ENCODE results near the gene RC3H1.
A peak's percentile ranks its signal among the peaks of the same experiment; 100 is the strongest.
"Not testable (repeated sequence)": the region's sequence is repeated elsewhere in the genome, so short reads cannot be mapped to it uniquely, and the experiment has no call there.

Gene RC3H1

DNA sequence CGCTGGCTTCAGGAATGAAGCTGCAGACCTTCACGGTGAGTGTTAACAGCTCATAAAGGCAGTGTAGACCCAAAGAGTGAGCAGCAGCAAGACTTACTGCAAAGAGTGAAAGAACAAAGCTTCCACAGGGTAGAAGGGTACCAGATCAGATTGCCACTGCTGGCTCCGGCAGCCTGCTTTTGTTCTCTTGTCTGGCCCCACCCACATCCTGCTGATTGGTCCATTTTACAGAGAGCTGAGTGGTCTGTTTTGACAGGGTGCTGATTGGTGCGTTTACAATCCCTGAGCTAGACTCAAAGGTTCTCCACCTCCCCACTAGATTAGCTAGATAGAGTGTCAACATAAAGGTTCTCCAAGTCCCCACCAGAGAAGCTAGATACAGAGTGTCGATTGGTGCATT is 33.6 kb upstream of the RC3H1 start:
- DNase-seq; CTCF ChIA-PET; H3K4me1 ChIP-seq (ENCODE audit: control extremely low read depth in 1 of 4, control insufficient read depth in 4 of 4, insufficient read depth in 4 of 4, low read length in 3 of 4); H3K27me3 ChIP-seq (replicated peaks in 2 of 5; ENCODE audit: control insufficient read depth in 4 of 5, insufficient read depth in 5 of 5, low read length in 4 of 5); H3K36me3 ChIP-seq (ENCODE audit: control insufficient read depth in 4 of 4, insufficient read depth in 4 of 4, low read length in 3 of 4); POLR2A ChIA-PET; H3K27ac ChIP-seq (ENCODE audit: insufficient read depth in 1 of 2, low read depth in 1 of 2, low read length in 2 of 2, poor library complexity in 1 of 2, severe bottlenecking in 2 of 2); H3K9me3 ChIP-seq (ENCODE audit: control extremely low read depth in 1 of 5, control insufficient read depth in 4 of 5, insufficient read depth in 2 of 5, low read depth in 1 of 5, low read length in 4 of 5); H3K4me3 ChIP-seq (ENCODE audit: control insufficient read depth in 1 of 7, extremely low read depth in 1 of 7, insufficient read depth in 4 of 7, low read depth in 2 of 7, low read length in 6 of 7): not testable (repeated sequence)
- 97% methylated on average over 5 of the region's 5 CpGs for WGBS (ENCODE audit: insufficient coverage)

DNA sequence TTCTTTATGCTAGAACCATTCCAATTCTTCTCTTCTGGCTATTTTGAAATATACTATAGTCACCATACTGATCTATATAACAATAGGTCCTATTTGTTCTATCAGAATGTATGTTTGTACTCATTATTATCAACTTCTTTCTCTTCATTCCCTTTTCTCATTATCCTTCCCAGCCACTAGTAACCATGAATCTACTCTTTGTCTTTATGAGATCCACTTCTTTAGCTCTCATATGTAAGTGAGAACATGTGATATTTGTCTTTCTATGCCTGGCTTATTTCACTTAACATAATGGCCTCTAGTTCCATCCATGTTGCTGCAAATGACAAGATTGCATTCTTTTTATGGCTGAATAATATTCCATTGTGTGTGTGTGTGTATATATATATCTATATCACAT is 31.7 kb upstream of the RC3H1 start:
- H3K4me1 ChIP-seq (ENCODE audit: control extremely low read depth in 1 of 4, control insufficient read depth in 4 of 4, insufficient read depth in 4 of 4, low read length in 3 of 4) = no peaks in the 10 kb centered on the region
- H3K4me3 ChIP-seq (ENCODE audit: control insufficient read depth in 1 of 7, extremely low read depth in 1 of 7, insufficient read depth in 4 of 7, low read depth in 2 of 7, low read length in 6 of 7) = no peak overlapping the region
- POLR2A ChIA-PET = interaction anchor here (0.7 kb wide), 1 partner anchor 193 kb away, joined by 5 read pairs; no protein-coding TSS in a partner anchor
- DNase-seq = no peak
- no peaks in the 10 kb centered on the region for H3K36me3 ChIP-seq (ENCODE audit: control insufficient read depth in 4 of 4, insufficient read depth in 4 of 4, low read length in 3 of 4)
- no peaks in the 10 kb centered on the region for H3K9me3 ChIP-seq (ENCODE audit: control extremely low read depth in 1 of 5, control insufficient read depth in 4 of 5, insufficient read depth in 2 of 5, low read depth in 1 of 5, low read length in 4 of 5)
- CTCF ChIA-PET = no interaction called here
- no peak overlapping the region for H3K27ac ChIP-seq (ENCODE audit: insufficient read depth in 1 of 2, low read depth in 1 of 2, low read length in 2 of 2, poor library complexity in 1 of 2, severe bottlenecking in 2 of 2)
- no peaks in the 10 kb centered on the region for H3K27me3 ChIP-seq (replicated peaks in 2 of 5; ENCODE audit: control insufficient read depth in 4 of 5, insufficient read depth in 5 of 5, low read length in 4 of 5)

DNA sequence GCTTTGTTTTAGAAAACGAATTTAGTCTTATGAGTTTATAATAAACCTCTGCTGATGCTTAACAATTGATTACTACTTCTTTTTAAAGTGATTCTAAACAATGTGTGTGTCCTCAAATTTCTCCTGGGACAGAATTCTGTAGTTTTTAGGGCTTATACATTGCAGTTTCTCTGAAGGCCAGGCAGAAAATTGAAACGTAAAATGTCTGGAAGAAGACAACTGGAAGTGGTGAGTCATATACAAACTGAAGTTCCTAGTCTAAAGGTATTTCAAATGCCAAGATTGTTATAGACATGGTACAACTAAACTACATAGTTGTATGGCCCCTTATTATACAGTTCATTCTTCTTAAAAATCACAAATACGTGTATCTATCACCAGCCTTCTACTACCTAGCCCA is 30.5 kb upstream of the RC3H1 start:
- DNase-seq = no peak
- POLR2A ChIA-PET = interaction anchor here (1.0 kb wide), 1 partner anchor 11 kb away, joined by 4 read pairs; no protein-coding TSS in a partner anchor
- no peaks in the 10 kb centered on the region for H3K36me3 ChIP-seq (ENCODE audit: control insufficient read depth in 4 of 4, insufficient read depth in 4 of 4, low read length in 3 of 4)
- CTCF ChIA-PET = no interaction called here
- no peaks in the 10 kb centered on the region for H3K9me3 ChIP-seq (ENCODE audit: control extremely low read depth in 1 of 5, control insufficient read depth in 4 of 5, insufficient read depth in 2 of 5, low read depth in 1 of 5, low read length in 4 of 5)
- WGBS (ENCODE audit: insufficient coverage) = no CpG with 5 or more reads among the region's 3 CpGs
- no peak overlapping the region for H3K4me3 ChIP-seq (ENCODE audit: control insufficient read depth in 1 of 7, extremely low read depth in 1 of 7, insufficient read depth in 4 of 7, low read depth in 2 of 7, low read length in 6 of 7)
- no peak overlapping the region for H3K27ac ChIP-seq (ENCODE audit: insufficient read depth in 1 of 2, low read depth in 1 of 2, low read length in 2 of 2, poor library complexity in 1 of 2, severe bottlenecking in 2 of 2)
- no peaks in the 10 kb centered on the region for H3K27me3 ChIP-seq (replicated peaks in 2 of 5; ENCODE audit: control insufficient read depth in 4 of 5, insufficient read depth in 5 of 5, low read length in 4 of 5)
- no peaks in the 10 kb centered on the region for H3K4me1 ChIP-seq (ENCODE audit: control extremely low read depth in 1 of 4, control insufficient read depth in 4 of 4, insufficient read depth in 4 of 4, low read length in 3 of 4)

DNA sequence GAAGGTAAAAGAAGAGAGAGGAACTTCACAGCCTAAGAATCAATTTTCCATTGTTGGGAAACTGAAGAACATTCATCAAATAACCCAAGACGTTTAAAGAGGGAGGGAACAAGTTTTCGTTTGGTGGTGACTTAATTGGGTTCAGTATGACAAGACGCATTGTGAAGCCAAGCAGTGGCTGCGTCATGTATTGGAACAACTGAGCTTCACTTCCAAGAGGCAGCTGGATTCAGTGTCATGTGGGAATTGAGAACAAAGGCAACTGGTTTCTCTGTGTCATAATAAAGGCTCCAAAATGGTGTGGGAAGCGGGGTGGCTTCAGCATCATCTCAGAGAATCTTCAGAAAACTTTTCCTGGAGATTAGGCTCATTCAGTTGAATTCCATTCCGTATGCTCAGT is 29.8 kb upstream of the RC3H1 start:
- no peak overlapping the region for H3K27ac ChIP-seq (ENCODE audit: insufficient read depth in 1 of 2, low read depth in 1 of 2, low read length in 2 of 2, poor library complexity in 1 of 2, severe bottlenecking in 2 of 2)
- POLR2A ChIA-PET = interaction anchor here (1.0 kb wide), 1 partner anchor 12 kb away, joined by 4 read pairs; no protein-coding TSS in a partner anchor
- no peaks in the 10 kb centered on the region for H3K36me3 ChIP-seq (ENCODE audit: control insufficient read depth in 4 of 4, insufficient read depth in 4 of 4, low read length in 3 of 4)
- WGBS (ENCODE audit: insufficient coverage) = 93% methylated on average over 6 of the region's 6 CpGs
- H3K4me3 ChIP-seq (ENCODE audit: control insufficient read depth in 1 of 7, extremely low read depth in 1 of 7, insufficient read depth in 4 of 7, low read depth in 2 of 7, low read length in 6 of 7) = no peak overlapping the region
- H3K9me3 ChIP-seq (ENCODE audit: control extremely low read depth in 1 of 5, control insufficient read depth in 4 of 5, insufficient read depth in 2 of 5, low read depth in 1 of 5, low read length in 4 of 5) = no peaks in the 10 kb centered on the region
- CTCF ChIA-PET = no interaction called here
- no peaks in the 10 kb centered on the region for H3K4me1 ChIP-seq (ENCODE audit: control extremely low read depth in 1 of 4, control insufficient read depth in 4 of 4, insufficient read depth in 4 of 4, low read length in 3 of 4)
- no peak for DNase-seq
- no peaks in the 10 kb centered on the region for H3K27me3 ChIP-seq (replicated peaks in 2 of 5; ENCODE audit: control insufficient read depth in 4 of 5, insufficient read depth in 5 of 5, low read length in 4 of 5)

DNA sequence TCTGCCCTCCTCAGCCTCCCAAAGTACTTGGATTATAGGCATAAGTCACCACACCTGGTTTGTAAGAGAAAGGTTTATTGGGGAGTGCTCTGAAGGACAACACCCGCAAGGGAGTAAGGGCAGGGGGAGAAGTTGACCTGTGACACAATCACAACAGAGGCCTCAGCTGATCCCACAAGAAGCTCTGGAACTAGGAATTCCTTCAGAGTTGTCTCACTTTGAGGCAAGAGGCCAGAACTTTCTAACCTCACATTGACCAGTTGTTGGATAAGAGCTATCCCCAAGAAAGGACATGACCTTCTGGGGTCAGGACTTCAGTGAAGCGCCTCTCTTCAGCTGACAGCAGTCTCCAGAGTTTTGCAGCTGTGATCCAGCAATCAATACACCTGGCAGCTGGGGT is 27.4 kb upstream of the RC3H1 start:
- ChIA-PET POLR2A (no interaction called here), CTCF (interaction anchor here (1.3 kb wide), 1 partner anchor 17 kb away, joined by 3 read pairs; no protein-coding TSS in a partner anchor)
- Histone ChIP-seq H3K27ac (ENCODE audit: insufficient read depth in 1 of 2, low read depth in 1 of 2, low read length in 2 of 2, poor library complexity in 1 of 2, severe bottlenecking in 2 of 2) (no peak overlapping the region), H3K4me1 (ENCODE audit: control extremely low read depth in 1 of 4, control insufficient read depth in 4 of 4, insufficient read depth in 4 of 4, low read length in 3 of 4) (no peaks in the 10 kb centered on the region), H3K36me3 (ENCODE audit: control insufficient read depth in 4 of 4, insufficient read depth in 4 of 4, low read length in 3 of 4) (no peaks in the 10 kb centered on the region), H3K9me3 (ENCODE audit: control extremely low read depth in 1 of 5, control insufficient read depth in 4 of 5, insufficient read depth in 2 of 5, low read depth in 1 of 5, low read length in 4 of 5) (no peaks in the 10 kb centered on the region), H3K27me3 (replicated peaks in 2 of 5; ENCODE audit: control insufficient read depth in 4 of 5, insufficient read depth in 5 of 5, low read length in 4 of 5) (no peaks in the 10 kb centered on the region), H3K4me3 (ENCODE audit: control insufficient read depth in 1 of 7, extremely low read depth in 1 of 7, insufficient read depth in 4 of 7, low read depth in 2 of 7, low read length in 6 of 7) (no peak overlapping the region)
- DNase-seq = no peak
- 94% methylated on average over 2 of the region's 2 CpGs for WGBS (ENCODE audit: insufficient coverage)

DNA sequence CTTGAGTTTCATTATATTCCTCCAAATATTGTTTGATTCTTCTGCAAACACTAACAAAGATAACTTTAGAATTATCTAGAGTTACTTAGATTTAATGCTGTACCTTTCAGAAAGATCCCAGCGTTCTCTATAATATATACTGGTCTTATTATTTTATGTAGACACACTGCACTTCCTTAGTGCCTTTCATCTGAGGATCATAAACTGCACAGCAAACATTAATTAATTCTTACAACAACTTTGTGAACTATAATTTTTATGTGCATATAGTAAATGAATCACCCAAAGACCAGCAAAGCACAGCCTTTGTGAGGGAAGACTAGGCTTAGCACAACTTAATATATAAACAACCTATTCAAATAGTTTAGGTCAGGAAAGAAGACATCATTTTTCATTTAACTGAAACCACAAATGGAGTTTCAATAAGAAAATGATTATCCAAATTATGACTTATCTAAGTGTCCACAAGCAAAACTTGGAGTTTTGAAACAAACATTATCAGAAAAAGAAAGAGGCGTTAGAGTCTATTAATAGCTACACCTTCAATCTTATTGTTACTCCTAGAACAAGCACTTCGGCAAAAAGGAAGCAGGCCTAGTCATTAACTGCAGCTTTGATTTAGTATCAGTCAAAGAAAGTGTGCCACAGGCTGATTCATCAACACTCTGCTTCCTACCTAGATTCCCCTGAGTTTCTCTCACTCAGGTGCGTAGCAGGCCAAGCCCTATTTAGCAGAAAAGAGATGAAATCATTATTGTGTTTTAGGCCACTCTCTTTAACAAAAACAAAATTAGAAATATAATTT is 22.5 kb upstream of the RC3H1 start:
- Histone ChIP-seq H3K27ac (ENCODE audit: insufficient read depth in 1 of 2, low read depth in 1 of 2, low read length in 2 of 2, poor library complexity in 1 of 2, severe bottlenecking in 2 of 2) (no peak overlapping the region), H3K4me3 (ENCODE audit: control insufficient read depth in 1 of 7, extremely low read depth in 1 of 7, insufficient read depth in 4 of 7, low read depth in 2 of 7, low read length in 6 of 7) (no peak overlapping the region), H3K27me3 (replicated peaks in 2 of 5; ENCODE audit: control insufficient read depth in 4 of 5, insufficient read depth in 5 of 5, low read length in 4 of 5) (no peaks in the 10 kb centered on the region), H3K36me3 (ENCODE audit: control insufficient read depth in 4 of 4, insufficient read depth in 4 of 4, low read length in 3 of 4) (no peaks in the 10 kb centered on the region), H3K9me3 (ENCODE audit: control extremely low read depth in 1 of 5, control insufficient read depth in 4 of 5, insufficient read depth in 2 of 5, low read depth in 1 of 5, low read length in 4 of 5) (no peaks in the 10 kb centered on the region), H3K4me1 (ENCODE audit: control extremely low read depth in 1 of 4, control insufficient read depth in 4 of 4, insufficient read depth in 4 of 4, low read length in 3 of 4) (no peaks in the 10 kb centered on the region)
- DNase-seq = peak in 2 of 3 donors; percentile 1 to 22
- WGBS (ENCODE audit: insufficient coverage) = 50% methylated on average over 2 of the region's 4 CpGs
- POLR2A ChIA-PET = no interaction called here
- CTCF ChIA-PET = interaction anchor here (0.6 to 1.8 kb wide), 2 partner anchors 8 to 616 kb away, joined by 4 to 6 read pairs; no protein-coding TSS in a partner anchor

DNA sequence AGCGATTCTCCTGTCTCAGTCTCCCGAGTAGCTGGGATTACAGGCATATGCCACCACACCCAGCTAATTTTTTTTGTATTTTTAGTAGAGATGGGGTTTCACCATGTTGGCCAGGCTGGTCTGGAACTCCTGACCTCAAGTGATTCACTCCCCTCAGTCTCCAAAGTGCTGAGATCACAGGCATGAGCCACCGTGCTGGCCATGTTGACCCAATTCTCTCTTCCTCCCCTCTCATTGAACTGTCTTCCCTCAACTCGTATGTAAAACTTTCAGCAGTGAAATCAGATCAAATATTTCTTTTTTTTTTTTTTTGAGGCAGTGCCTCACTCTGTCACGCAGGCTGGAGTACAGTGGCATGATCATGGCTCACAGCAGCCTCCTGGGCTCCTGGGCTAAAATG is 20.4 kb upstream of the RC3H1 start:
- CTCF ChIA-PET; H3K4me1 ChIP-seq (ENCODE audit: control extremely low read depth in 1 of 4, control insufficient read depth in 4 of 4, insufficient read depth in 4 of 4, low read length in 3 of 4); H3K27me3 ChIP-seq (replicated peaks in 2 of 5; ENCODE audit: control insufficient read depth in 4 of 5, insufficient read depth in 5 of 5, low read length in 4 of 5); H3K36me3 ChIP-seq (ENCODE audit: control insufficient read depth in 4 of 4, insufficient read depth in 4 of 4, low read length in 3 of 4); H3K27ac ChIP-seq (ENCODE audit: insufficient read depth in 1 of 2, low read depth in 1 of 2, low read length in 2 of 2, poor library complexity in 1 of 2, severe bottlenecking in 2 of 2); DNase-seq; H3K4me3 ChIP-seq (ENCODE audit: control insufficient read depth in 1 of 7, extremely low read depth in 1 of 7, insufficient read depth in 4 of 7, low read depth in 2 of 7, low read length in 6 of 7); H3K9me3 ChIP-seq (ENCODE audit: control extremely low read depth in 1 of 5, control insufficient read depth in 4 of 5, insufficient read depth in 2 of 5, low read depth in 1 of 5, low read length in 4 of 5); POLR2A ChIA-PET: not testable (repeated sequence)
- WGBS (ENCODE audit: insufficient coverage) = 85% methylated on average over 2 of the region's 5 CpGs

Data from common myeloid progenitor, CD34-positive (primary cell).